ENCODE data around the gene CLEC7A.

Gene CLEC7A

DNA sequence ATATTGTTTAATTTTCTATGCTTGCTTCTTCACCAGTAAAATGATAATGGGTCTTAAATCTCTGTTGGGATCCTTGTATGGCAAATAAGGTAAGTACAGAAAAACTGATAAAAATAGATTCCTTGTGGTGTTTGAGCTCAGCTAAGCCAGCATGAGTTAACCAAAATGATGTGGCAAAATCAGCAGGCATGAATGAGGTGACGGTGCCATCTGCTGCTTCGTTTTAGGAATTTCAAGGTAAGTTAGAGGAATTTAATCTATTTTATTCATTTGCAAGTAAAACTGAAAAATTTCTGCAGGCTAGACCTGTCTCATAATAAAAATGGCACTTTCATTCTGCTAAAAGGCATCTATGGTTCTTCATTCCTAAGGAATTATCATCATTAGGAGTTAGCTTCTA lies 10.0 kb upstream of the CLEC7A start:
- no peaks in the 10 kb centered on the region for H3K9me3 ChIP-seq
- peak overlapping the region; percentile 54 for H3K27ac ChIP-seq
- peak; percentile 87 for TF ChIP-seq CTCF (IDR thresholded peaks at IDR 0.05)
- no peaks in the 10 kb centered on the region for H3K27me3 ChIP-seq
- H3K4me3 ChIP-seq (ENCODE audit: low read depth in 1 of 2, low read length in 1 of 2): no peak overlapping the region
- peaks cover 8 to 9% of the 10 kb centered on the region in 2 experiments for H3K4me1 ChIP-seq (ENCODE audit: control insufficient read depth in 1 of 2, insufficient read depth in 1 of 2, low read depth in 1 of 2, low read length in 1 of 2)
- no peaks in the 10 kb centered on the region for H3K36me3 ChIP-seq

DNA sequence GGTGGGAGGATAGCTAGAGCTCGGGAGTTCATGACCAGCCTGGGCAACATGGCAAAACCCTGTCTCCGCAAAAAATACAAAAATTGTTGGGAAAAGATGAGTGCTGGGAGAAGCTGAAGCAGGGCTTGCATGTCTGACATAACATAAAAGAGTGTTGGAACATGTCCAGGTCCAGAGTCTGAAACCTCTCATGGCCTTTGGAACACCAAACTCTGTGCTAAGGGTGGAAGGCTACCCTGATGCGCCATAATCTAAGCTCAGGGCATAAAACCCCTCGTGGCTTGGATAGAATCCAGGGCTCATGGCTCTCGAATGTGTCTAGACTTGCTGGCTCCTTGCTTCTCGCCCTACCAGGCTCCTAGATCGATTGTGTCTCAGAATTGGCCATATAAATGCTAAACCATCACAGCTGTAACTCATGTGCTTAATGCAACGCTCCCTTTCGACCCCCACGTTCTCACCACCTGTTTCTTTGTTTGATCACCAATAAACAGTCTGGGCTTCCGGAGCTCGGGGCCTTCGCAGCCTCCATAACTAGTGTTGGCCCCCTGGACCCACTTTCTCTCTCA lies 6.7 kb upstream of the CLEC7A start:
- peak overlapping the region; percentile 55 for H3K27ac ChIP-seq
- H3K36me3 ChIP-seq: no peaks in the 10 kb centered on the region
- H3K27me3 ChIP-seq: no peaks in the 10 kb centered on the region
- no peaks in the 10 kb centered on the region for H3K9me3 ChIP-seq
- H3K4me3 ChIP-seq (ENCODE audit: low read depth in 1 of 2, low read length in 1 of 2): no peak overlapping the region
- TF ChIP-seq CTCF (IDR thresholded peaks at IDR 0.05): no peak
- peaks cover 20 to 23% of the 10 kb centered on the region in 2 experiments for H3K4me1 ChIP-seq (ENCODE audit: control insufficient read depth in 1 of 2, insufficient read depth in 1 of 2, low read depth in 1 of 2, low read length in 1 of 2)

DNA sequence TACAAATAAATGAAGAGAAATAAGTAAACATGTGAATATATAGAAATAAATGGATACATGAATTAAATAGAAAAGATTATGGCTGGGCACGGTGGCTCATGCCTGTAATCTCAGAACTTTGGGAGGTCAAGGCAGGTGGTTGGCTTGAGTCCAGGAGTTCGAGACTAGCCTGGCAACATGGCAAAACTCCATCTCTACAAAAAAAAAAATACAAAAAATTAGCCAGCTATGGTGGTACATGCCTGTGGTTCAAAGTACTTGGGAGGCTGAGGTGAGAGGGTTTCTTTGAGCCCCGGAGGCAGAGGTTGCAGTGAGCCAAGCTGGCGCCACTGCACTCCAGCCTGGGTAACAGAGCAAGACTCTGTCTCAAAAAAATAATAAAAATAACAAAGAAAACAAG lies 5.1 kb upstream of the CLEC7A start:
- Histone ChIP-seq H3K36me3 (no peaks in the 10 kb centered on the region), H3K9me3 (no peaks in the 10 kb centered on the region), H3K4me1 (ENCODE audit: control insufficient read depth in 1 of 2, insufficient read depth in 1 of 2, low read depth in 1 of 2, low read length in 1 of 2) (peaks cover 36 to 39% of the 10 kb centered on the region in 2 experiments), H3K27ac (peak overlapping the region; percentile 64), H3K4me3 (ENCODE audit: low read depth in 1 of 2, low read length in 1 of 2) (no peak overlapping the region), H3K27me3 (no peaks in the 10 kb centered on the region)
- no peak for TF ChIP-seq CTCF (IDR thresholded peaks at IDR 0.05)

GRCh38 chr12:10132850-10133370 lies 2.9 kb upstream of the CLEC7A start:
- H3K9me3 ChIP-seq: no peaks in the 10 kb centered on the region

GRCh38 chr12:10131111-10131690 lies 1.2 kb upstream of the CLEC7A start:
- TF ChIP-seq CTCF (IDR thresholded peaks at IDR 0.05): no peak
- Histone ChIP-seq H3K27me3 (no peaks in the 10 kb centered on the region), H3K27ac (peak overlapping the region; percentile 99), H3K4me1 (ENCODE audit: control insufficient read depth in 1 of 2, insufficient read depth in 1 of 2, low read depth in 1 of 2, low read length in 1 of 2) (peaks cover 49 to 67% of the 10 kb centered on the region in 2 experiments), H3K36me3 (peaks cover 23% of the 10 kb centered on the region), H3K9me3 (no peaks in the 10 kb centered on the region), H3K4me3 (ENCODE audit: low read depth in 1 of 2, low read length in 1 of 2) (peak overlapping the region; percentile 75 to 76)

More at GRCh38 chr12:10132850-10133370, 2.9 kb upstream of the CLEC7A start:
- Histone ChIP-seq H3K4me3 (ENCODE audit: low read depth in 1 of 2, low read length in 1 of 2) (no peak overlapping the region), H3K27me3 (no peaks in the 10 kb centered on the region), H3K36me3 (peaks cover 7% of the 10 kb centered on the region), H3K4me1 (ENCODE audit: control insufficient read depth in 1 of 2, insufficient read depth in 1 of 2, low read depth in 1 of 2, low read length in 1 of 2) (peaks cover 33 to 50% of the 10 kb centered on the region in 2 experiments), H3K27ac (peak overlapping the region; percentile 99)
- TF ChIP-seq CTCF (IDR thresholded peaks at IDR 0.05): no peak
